ENCODE data around the gene GATD1.

- no peak for TF ChIP-seq EZH2 (optimal IDR thresholded peaks at IDR 0.05; ENCODE audit: low read depth, low read length)
- no peak for TF ChIP-seq CTCF (IDR thresholded peaks at IDR 0.05; ENCODE audit: low read length)
Measured at GRCh38 chr11:819129-819931, 42.0 kb upstream of the GATD1 start.

All from MM.1S (cell line).